HS-27A (cell line): ENCODE results near the gene LRRC37B.
"Not testable (repeated sequence)": the region's sequence is repeated elsewhere in the genome, so short reads cannot be mapped to it uniquely, and the experiment has no call there.

Experiments used
- DNase-seq: peaks from one replicate; pipeline ENCODE4 v3.0.0-alpha.2; 2012; ENCODE audit warnings: low read depth, missing footprints

Gene LRRC37B

GRCh38 chr17:32042266-32042665, 35.1 kb downstream of the LRRC37B start:
- DNase-seq: not testable (repeated sequence)

GRCh38 chr17:32045611-32046010, 38.4 kb downstream of the LRRC37B start:
- not testable (repeated sequence) for DNase-seq

- not testable (repeated sequence) for DNase-seq
These were observed 40.5 kb downstream of the LRRC37B start for GRCh38 chr17:32047663-32048062.

- not testable (repeated sequence) for DNase-seq
These were observed 47.8 kb downstream of the LRRC37B start for GRCh38 chr17:32054985-32055384.

- not testable (repeated sequence) for DNase-seq
These were observed 48.2 kb downstream of the LRRC37B start for GRCh38 chr17:32055425-32055824.

GRCh38 chr17:32056500-32056899, 49.3 kb downstream of the LRRC37B start:
- not testable (repeated sequence) for DNase-seq

- DNase-seq: not testable (repeated sequence)
These were observed 50.4 kb downstream of the LRRC37B start for GRCh38 chr17:32057460-32058105.

GRCh38 chr17:32060695-32061094, 53.5 kb downstream of the LRRC37B start:
- DNase-seq: not testable (repeated sequence)

GRCh38 chr17:32061840-32062239, 54.7 kb downstream of the LRRC37B start:
- DNase-seq: not testable (repeated sequence)

GRCh38 chr17:32064091-32064490, 56.9 kb downstream of the LRRC37B start:
- DNase-seq: not testable (repeated sequence)

- not testable (repeated sequence) for DNase-seq
These were observed 59.0 kb downstream of the LRRC37B start for GRCh38 chr17:32066123-32066680.

GRCh38 chr17:32066863-32067642, 59.9 kb downstream of the LRRC37B start:
- DNase-seq: not testable (repeated sequence)

GRCh38 chr17:32069067-32069466, 61.9 kb downstream of the LRRC37B start:
- DNase-seq: not testable (repeated sequence)

GRCh38 chr17:32071961-32072360, 64.8 kb downstream of the LRRC37B start:
- not testable (repeated sequence) for DNase-seq

GRCh38 chr17:32073131-32073530, 65.9 kb downstream of the LRRC37B start:
- DNase-seq: not testable (repeated sequence)

- DNase-seq: not testable (repeated sequence)
These were observed 72.6 kb downstream of the LRRC37B start for GRCh38 chr17:32079753-32080152.

GRCh38 chr17:32083550-32083979, 76.4 kb downstream of the LRRC37B start:
- not testable (repeated sequence) for DNase-seq

- not testable (repeated sequence) for DNase-seq
These were observed 77.1 kb downstream of the LRRC37B start for GRCh38 chr17:32084003-32084941.

- DNase-seq: not testable (repeated sequence)
These were observed 78.0 kb downstream of the LRRC37B start for GRCh38 chr17:32084942-32085829.

GRCh38 chr17:32086833-32087232, 79.7 kb downstream of the LRRC37B start:
- not testable (repeated sequence) for DNase-seq

GRCh38 chr17:32092062-32092461, 84.9 kb downstream of the LRRC37B start:
- DNase-seq: not testable (repeated sequence)
